Measurements from ENCODE around the gene IQGAP2. TPM values are rescaled to one million over a fixed set of nuclear protein-coding genes. Genes with fewer than 3 reads are reported as not detected.

IQGAP2 gene
- total and polyA plus RNA-seq, 2 donors, result 20.7 to 33.3 TPM

DNA sequence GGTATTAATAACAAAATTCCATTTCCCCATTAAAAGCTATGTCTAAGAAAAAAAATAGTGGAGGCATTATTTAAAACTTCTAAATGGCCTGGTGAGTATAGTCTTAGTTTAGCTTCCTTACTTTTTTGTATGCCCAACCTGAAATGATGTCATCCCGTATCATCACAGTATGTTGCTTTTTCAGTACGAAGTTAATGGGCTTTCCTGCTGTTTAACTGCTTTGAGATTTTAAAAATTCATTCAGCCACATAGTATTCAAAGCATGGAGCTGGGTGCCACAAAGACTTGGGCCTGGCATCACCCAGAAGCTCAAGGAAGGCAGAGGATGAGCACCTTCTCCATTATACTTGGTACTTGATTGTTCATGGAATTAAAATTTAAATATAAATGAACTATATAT, 212.7 kb downstream of the IQGAP2 start:
- H3K27me3 ChIP-seq (ENCODE audit: control insufficient read depth in 2 of 2, insufficient read depth in 1 of 2, low read length in 1 of 2), result no peaks in the 10 kb centered on the region
- peaks cover 4 to 5% of the 10 kb centered on the region in 2 donors for H3K36me3 ChIP-seq (ENCODE audit: control insufficient read depth in 2 of 2, insufficient read depth in 2 of 2, low read length in 1 of 2)
- WGBS, result 95% methylated on average over 2 of the region's 2 CpGs
- no peak for DNase-seq (ENCODE audit: low read depth in 6 of 9, low spot score in 9 of 9)
- no peak overlapping the region for H3K4me3 ChIP-seq (ENCODE audit: low read length in 2 of 2)
- no peaks in the 10 kb centered on the region for H3K4me1 ChIP-seq (ENCODE audit: control insufficient read depth in 2 of 2, insufficient read depth in 2 of 2, low read length in 2 of 2)
- no peaks in the 10 kb centered on the region for H3K9me3 ChIP-seq (ENCODE audit: control insufficient read depth in 2 of 2, insufficient read depth in 1 of 2, low read length in 1 of 2)
- H3K27ac ChIP-seq (ENCODE audit: low read depth in 1 of 2, low read length in 1 of 2), result no peak overlapping the region

DNA sequence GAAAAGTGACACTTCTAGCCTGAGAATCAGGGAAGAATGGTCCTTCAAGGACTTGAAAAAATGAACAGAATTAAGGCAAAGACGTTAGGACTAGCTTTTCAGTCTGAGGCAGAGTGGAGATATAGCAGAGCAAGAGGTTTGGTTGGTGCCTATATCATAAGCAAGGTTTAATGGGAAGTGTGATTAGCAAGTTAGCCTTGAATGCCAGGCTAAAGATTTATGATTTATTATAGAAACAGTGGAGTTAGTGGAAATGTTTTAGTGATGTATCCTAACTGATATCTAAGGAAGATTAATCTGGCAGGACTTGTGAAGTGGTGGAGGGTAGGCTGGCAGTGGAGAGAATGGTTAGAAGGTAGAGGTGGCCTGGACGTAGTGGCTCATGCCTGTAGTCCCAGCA, 213.1 kb downstream of the IQGAP2 start:
- no peak for DNase-seq (ENCODE audit: low read depth in 6 of 9, low spot score in 9 of 9)
- WGBS, result 93% methylated on average over 2 of the region's 2 CpGs
- no peak overlapping the region for H3K4me3 ChIP-seq (ENCODE audit: low read length in 2 of 2)
- no peaks in the 10 kb centered on the region for H3K4me1 ChIP-seq (ENCODE audit: control insufficient read depth in 2 of 2, insufficient read depth in 2 of 2, low read length in 2 of 2)
- peaks cover 4 to 5% of the 10 kb centered on the region in 2 donors for H3K36me3 ChIP-seq (ENCODE audit: control insufficient read depth in 2 of 2, insufficient read depth in 2 of 2, low read length in 1 of 2)
- H3K27ac ChIP-seq (ENCODE audit: low read depth in 1 of 2, low read length in 1 of 2), result no peak overlapping the region
- H3K27me3 ChIP-seq (ENCODE audit: control insufficient read depth in 2 of 2, insufficient read depth in 1 of 2, low read length in 1 of 2), result no peaks in the 10 kb centered on the region
- no peaks in the 10 kb centered on the region for H3K9me3 ChIP-seq (ENCODE audit: control insufficient read depth in 2 of 2, insufficient read depth in 1 of 2, low read length in 1 of 2)

DNA sequence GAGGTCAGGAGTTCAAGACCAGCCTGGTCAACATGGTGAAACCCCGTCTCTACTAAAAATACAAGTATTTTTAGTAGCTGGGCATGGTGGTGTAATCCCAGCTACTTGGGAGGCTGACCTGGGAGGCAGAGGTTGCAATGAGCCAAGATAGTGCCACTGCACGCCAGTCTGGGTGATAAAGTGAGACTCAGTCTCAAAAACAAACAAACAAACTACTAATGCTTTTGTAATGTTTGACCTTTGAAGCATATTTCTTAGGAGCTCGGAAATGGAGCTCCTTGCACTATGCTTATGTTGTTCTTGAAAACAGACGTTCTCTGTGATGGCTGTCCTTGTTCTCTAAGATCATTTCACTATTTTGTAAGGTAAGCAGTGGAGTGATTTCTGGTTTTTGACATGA, 214.1 kb downstream of the IQGAP2 start:
- H3K4me1 ChIP-seq (ENCODE audit: control insufficient read depth in 2 of 2, insufficient read depth in 2 of 2, low read length in 2 of 2), result no peaks in the 10 kb centered on the region
- H3K27me3 ChIP-seq (ENCODE audit: control insufficient read depth in 2 of 2, insufficient read depth in 1 of 2, low read length in 1 of 2), result no peaks in the 10 kb centered on the region
- no peak overlapping the region for H3K4me3 ChIP-seq (ENCODE audit: low read length in 2 of 2)
- WGBS, result 98% methylated on average over 4 of the region's 4 CpGs
- no peak for DNase-seq (ENCODE audit: low read depth in 6 of 9, low spot score in 9 of 9)
- H3K27ac ChIP-seq (ENCODE audit: low read depth in 1 of 2, low read length in 1 of 2), result no peak overlapping the region
- H3K9me3 ChIP-seq (ENCODE audit: control insufficient read depth in 2 of 2, insufficient read depth in 1 of 2, low read length in 1 of 2), result no peaks in the 10 kb centered on the region
- H3K36me3 ChIP-seq (ENCODE audit: control insufficient read depth in 2 of 2, insufficient read depth in 2 of 2, low read length in 1 of 2), result peaks cover 3 to 4% of the 10 kb centered on the region in 2 donors

DNA sequence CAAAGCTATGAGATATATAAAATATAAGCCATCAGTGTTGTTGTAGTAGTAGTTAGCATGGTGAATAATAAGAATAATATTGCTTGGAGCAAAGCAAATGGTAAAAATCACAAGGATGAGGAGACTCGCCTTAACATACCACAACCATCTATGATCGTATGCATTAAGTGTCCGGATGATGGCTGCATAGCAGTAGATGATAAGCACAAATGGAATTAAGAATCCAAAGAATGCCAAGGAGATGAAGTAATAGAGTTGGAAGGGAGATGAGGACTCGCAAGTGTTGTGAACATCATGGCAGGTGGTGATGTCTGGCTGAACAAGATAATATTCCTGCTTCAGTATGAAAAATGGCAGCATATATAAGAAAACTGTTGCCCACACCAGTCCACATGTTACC, 214.6 kb downstream of the IQGAP2 start:
- no peaks in the 10 kb centered on the region for H3K27me3 ChIP-seq (ENCODE audit: control insufficient read depth in 2 of 2, insufficient read depth in 1 of 2, low read length in 1 of 2)
- no peak for DNase-seq (ENCODE audit: low read depth in 6 of 9, low spot score in 9 of 9)
- 98% methylated on average over 4 of the region's 4 CpGs for WGBS
- no peak overlapping the region for H3K4me3 ChIP-seq (ENCODE audit: low read length in 2 of 2)
- no peak overlapping the region for H3K27ac ChIP-seq (ENCODE audit: low read depth in 1 of 2, low read length in 1 of 2)
- no peaks in the 10 kb centered on the region for H3K4me1 ChIP-seq (ENCODE audit: control insufficient read depth in 2 of 2, insufficient read depth in 2 of 2, low read length in 2 of 2)
- peaks cover 3% of the 10 kb centered on the region in 2 donors for H3K36me3 ChIP-seq (ENCODE audit: control insufficient read depth in 2 of 2, insufficient read depth in 2 of 2, low read length in 1 of 2)
- no peaks in the 10 kb centered on the region for H3K9me3 ChIP-seq (ENCODE audit: control insufficient read depth in 2 of 2, insufficient read depth in 1 of 2, low read length in 1 of 2)

DNA sequence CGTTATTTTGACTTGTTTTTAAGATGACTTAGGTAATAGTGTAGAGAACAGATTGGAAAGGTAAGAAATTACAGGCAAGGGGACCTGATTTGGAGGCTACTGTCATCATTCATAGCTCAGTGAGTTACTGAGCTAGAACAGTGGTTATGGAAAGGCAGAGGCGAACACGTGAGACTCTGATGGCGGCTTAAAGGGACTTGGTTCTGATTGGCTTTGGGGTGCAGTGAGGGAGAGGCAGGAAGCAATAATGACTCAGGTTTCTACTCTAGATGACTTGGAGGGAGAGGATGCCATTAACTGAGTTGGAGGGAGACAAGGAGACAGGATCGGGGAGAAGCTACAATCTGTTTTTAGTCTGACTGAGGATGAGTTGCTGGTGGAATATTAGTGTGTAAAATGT, 217.1 kb downstream of the IQGAP2 start:
- WGBS, result 98% methylated on average over 5 of the region's 5 CpGs
- Histone ChIP-seq H3K36me3 (ENCODE audit: control insufficient read depth in 2 of 2, insufficient read depth in 2 of 2, low read length in 1 of 2) (no peaks in the 10 kb centered on the region), H3K4me3 (ENCODE audit: low read length in 2 of 2) (no peak overlapping the region), H3K27me3 (ENCODE audit: control insufficient read depth in 2 of 2, insufficient read depth in 1 of 2, low read length in 1 of 2) (no peaks in the 10 kb centered on the region), H3K4me1 (ENCODE audit: control insufficient read depth in 2 of 2, insufficient read depth in 2 of 2, low read length in 2 of 2) (no peaks in the 10 kb centered on the region), H3K9me3 (ENCODE audit: control insufficient read depth in 2 of 2, insufficient read depth in 1 of 2, low read length in 1 of 2) (no peaks in the 10 kb centered on the region), H3K27ac (ENCODE audit: low read depth in 1 of 2, low read length in 1 of 2) (no peak overlapping the region)
- no peak for DNase-seq (ENCODE audit: low read depth in 6 of 9, low spot score in 9 of 9)

DNA sequence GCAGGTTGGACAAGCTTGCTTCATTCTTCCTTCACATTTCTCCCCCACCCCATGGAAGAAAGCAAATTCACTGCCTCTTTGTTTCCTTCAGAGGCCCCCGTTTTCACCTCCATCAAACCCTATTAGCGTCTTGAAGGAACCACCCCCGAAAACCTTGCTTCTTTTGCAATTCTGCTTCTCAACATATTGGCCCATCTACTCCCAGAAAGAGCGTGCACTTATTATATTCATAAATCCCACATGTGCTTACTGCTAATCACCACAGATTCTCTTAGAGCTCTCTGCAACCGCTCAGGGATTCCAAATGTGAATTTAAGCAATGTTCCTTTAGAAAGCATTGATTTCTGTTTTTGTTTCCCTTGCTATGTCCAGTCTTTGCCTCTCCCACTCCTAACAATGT, 219.0 kb downstream of the IQGAP2 start:
- Histone ChIP-seq H3K27me3 (ENCODE audit: control insufficient read depth in 2 of 2, insufficient read depth in 1 of 2, low read length in 1 of 2) (no peaks in the 10 kb centered on the region), H3K36me3 (ENCODE audit: control insufficient read depth in 2 of 2, insufficient read depth in 2 of 2, low read length in 1 of 2) (no peaks in the 10 kb centered on the region), H3K4me1 (ENCODE audit: control insufficient read depth in 2 of 2, insufficient read depth in 2 of 2, low read length in 2 of 2) (peaks cover 0 to 10% of the 10 kb centered on the region in 2 donors), H3K9me3 (ENCODE audit: control insufficient read depth in 2 of 2, insufficient read depth in 1 of 2, low read length in 1 of 2) (no peaks in the 10 kb centered on the region), H3K4me3 (ENCODE audit: low read length in 2 of 2) (no peak overlapping the region), H3K27ac (ENCODE audit: low read depth in 1 of 2, low read length in 1 of 2) (peak overlapping the region in 1 of 2 donors; percentile 48)
- WGBS, result 97% methylated on average over 5 of the region's 5 CpGs
- no peak for DNase-seq (ENCODE audit: low read depth in 6 of 9, low spot score in 9 of 9)

DNA sequence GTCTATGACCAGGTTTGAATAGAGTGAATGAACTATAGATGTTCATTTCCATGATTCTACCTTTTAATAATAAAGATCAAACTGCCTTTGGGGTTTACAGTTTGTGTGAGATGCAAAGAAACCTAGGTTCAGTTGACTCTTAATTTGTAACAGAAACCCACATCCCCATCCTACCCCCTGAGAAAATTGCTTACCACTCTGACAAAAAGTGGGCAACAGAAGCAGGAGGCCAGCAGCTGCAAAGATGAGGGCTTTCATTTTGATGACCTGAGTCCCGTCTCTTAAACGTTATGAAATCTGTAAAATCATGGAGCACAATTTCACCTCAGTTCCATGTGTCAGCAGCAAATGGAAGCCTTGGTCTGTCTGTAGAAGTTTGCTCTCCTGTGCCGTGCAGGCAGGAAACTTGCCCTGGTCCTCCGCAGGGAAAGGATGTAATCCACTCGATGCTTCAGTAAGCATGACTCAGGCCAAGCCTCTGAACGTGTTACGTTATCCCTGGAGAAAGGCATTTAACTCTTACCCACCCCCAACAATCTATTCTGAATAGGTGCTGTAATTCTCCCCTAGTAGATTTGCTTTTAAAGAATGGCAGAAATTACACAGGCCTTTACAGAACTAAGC, 220.0 kb downstream of the IQGAP2 start, which contains the start of gene F2RL2:
TSS of gene F2RL2 (minus strand) at position 431 of the 624 bp plus-strand sequence. CDS start at position 258, 173 bp downstream.
- no peak for DNase-seq (ENCODE audit: low read depth in 6 of 9, low spot score in 9 of 9)
- Histone ChIP-seq H3K27me3 (ENCODE audit: control insufficient read depth in 2 of 2, insufficient read depth in 1 of 2, low read length in 1 of 2) (no peaks in the 10 kb centered on the region), H3K4me3 (ENCODE audit: low read length in 2 of 2) (no peak within 1 kb of the TSS), H3K4me1 (ENCODE audit: control insufficient read depth in 2 of 2, insufficient read depth in 2 of 2, low read length in 2 of 2) (peaks cover 0 to 10% of the 10 kb centered on the region in 2 donors), H3K36me3 (ENCODE audit: control insufficient read depth in 2 of 2, insufficient read depth in 2 of 2, low read length in 1 of 2) (no peaks in the 10 kb centered on the region), H3K9me3 (ENCODE audit: control insufficient read depth in 2 of 2, insufficient read depth in 1 of 2, low read length in 1 of 2) (no peaks in the 10 kb centered on the region), H3K27ac (ENCODE audit: low read depth in 1 of 2, low read length in 1 of 2) (peak within 1 kb of the TSS in 1 of 2 donors; percentile 48)
- 69% methylated on average over 7 of the region's 7 CpGs for WGBS

DNA sequence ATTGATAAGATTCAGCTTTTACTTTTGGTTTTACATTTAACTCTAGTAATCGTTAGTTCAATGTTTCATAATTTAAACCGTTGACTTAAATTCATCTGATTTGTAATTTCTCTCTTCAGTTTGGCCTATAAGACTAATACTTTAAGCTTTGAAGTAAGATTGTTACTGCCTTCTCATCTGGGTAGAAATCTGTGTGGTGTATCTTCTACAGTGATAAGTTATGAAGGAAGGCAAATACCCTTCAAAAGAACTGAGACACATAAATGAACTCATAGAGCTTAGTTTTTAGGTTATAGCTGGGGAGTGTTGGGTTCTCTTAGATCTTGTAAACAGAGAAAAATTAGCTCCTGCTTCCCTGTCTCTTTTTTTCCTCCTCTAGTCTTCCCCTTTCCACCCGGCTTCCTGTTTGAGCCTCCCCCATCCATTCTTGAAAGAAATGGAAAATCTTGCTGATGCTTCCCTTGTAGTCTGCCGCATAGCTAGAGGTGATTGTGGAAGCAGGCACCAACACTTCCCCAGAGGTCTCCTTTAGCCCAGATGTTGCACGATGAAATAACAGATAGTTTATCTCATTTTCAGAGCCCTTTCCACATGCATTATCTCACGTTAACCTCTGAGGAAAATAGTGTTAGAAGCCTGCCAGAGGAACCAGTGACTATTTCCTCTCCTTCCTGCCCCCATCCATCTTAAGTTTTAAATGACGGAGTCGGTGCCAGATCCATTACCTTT, 222.2 kb downstream of the IQGAP2 start:
- peaks cover 0 to 10% of the 10 kb centered on the region in 2 donors for H3K4me1 ChIP-seq (ENCODE audit: control insufficient read depth in 2 of 2, insufficient read depth in 2 of 2, low read length in 2 of 2)
- no peaks in the 10 kb centered on the region for H3K9me3 ChIP-seq (ENCODE audit: control insufficient read depth in 2 of 2, insufficient read depth in 1 of 2, low read length in 1 of 2)
- H3K4me3 ChIP-seq (ENCODE audit: low read length in 2 of 2), result no peak overlapping the region
- 66% methylated on average over 8 of the region's 8 CpGs for WGBS
- no peaks in the 10 kb centered on the region for H3K36me3 ChIP-seq (ENCODE audit: control insufficient read depth in 2 of 2, insufficient read depth in 2 of 2, low read length in 1 of 2)
- DNase-seq (ENCODE audit: low read depth in 6 of 9, low spot score in 9 of 9), result no peak
- H3K27me3 ChIP-seq (ENCODE audit: control insufficient read depth in 2 of 2, insufficient read depth in 1 of 2, low read length in 1 of 2), result no peaks in the 10 kb centered on the region
- peak overlapping the region in 1 of 2 donors; percentile 14 for H3K27ac ChIP-seq (ENCODE audit: low read depth in 1 of 2, low read length in 1 of 2)

DNA sequence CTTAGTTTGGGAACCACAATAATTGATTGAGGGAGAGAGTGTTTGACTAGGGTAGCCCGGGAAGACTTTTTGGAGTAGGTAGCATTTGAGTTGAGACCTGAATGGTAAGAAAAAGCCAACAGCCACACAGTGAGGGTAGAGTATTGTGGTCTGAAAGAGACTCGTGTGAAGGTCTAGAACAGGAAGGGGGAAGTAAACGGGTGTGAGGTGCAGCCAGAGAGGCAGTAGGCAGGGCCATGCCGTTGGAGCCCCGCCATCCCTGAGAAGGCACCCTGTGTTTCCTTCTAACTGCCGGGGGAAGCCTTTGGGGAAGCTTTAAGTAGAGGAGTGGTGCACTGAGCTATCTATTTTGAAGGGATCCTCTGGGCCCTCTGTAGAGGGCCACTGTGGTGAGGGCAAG, 223.7 kb downstream of the IQGAP2 start:
- Histone ChIP-seq H3K4me1 (ENCODE audit: control insufficient read depth in 2 of 2, insufficient read depth in 2 of 2, low read length in 2 of 2) (peaks cover 0 to 10% of the 10 kb centered on the region in 2 donors), H3K27me3 (ENCODE audit: control insufficient read depth in 2 of 2, insufficient read depth in 1 of 2, low read length in 1 of 2) (no peaks in the 10 kb centered on the region), H3K4me3 (ENCODE audit: low read length in 2 of 2) (no peak overlapping the region), H3K36me3 (ENCODE audit: control insufficient read depth in 2 of 2, insufficient read depth in 2 of 2, low read length in 1 of 2) (no peaks in the 10 kb centered on the region), H3K9me3 (ENCODE audit: control insufficient read depth in 2 of 2, insufficient read depth in 1 of 2, low read length in 1 of 2) (no peaks in the 10 kb centered on the region), H3K27ac (ENCODE audit: low read depth in 1 of 2, low read length in 1 of 2) (no peak overlapping the region)
- 14% methylated on average over 6 of the region's 6 CpGs for whole genome bisulfite sequencing
- DNase-seq (ENCODE audit: low read depth in 6 of 9, low spot score in 9 of 9), result peak in 1 of 9 donors; percentile 34

Data from thymus (tissue), 11 donors.